Prostate gland (tissue), 2 donors: ENCODE results near the gene DGKB.

Experiments used
- CTCF ChIP-seq, 4 experiments: fragments of 200-600 bp in 2 of 4; fragments of 450-650 bp in 2 of 4; sonication (generic) in 2 of 4; IDR thresholded peaks; 1 replicate in 3 of 4; 2 replicates in 1 of 4; pipeline ENCODE4 v1.5.1; 2016 to 2019; ENCODE audit warnings: antibody characterized with exemption in 4 of 4, mild to moderate bottlenecking in 2 of 4, moderate library complexity in 2 of 4
- POLR2A ChIP-seq: fragments of 450-650 bp; IDR thresholded peaks from one replicate; pipeline ENCODE4 v1.6.1; 2016; ENCODE audit warnings: antibody characterized with exemption, mild to moderate bottlenecking
- POLR2AphosphoS5 ChIP-seq: sonication (generic); formaldehyde crosslinking; IDR thresholded peaks from one replicate; pipeline ENCODE4 v1.6.1; 2017; ENCODE audit warnings: antibody characterized with exemption

GRCh38 chr7:14900051-14900450, 2.5 kb downstream of the DGKB start:
- no peak for TF ChIP-seq CTCF (IDR thresholded peaks at IDR 0.05)
- TF ChIP-seq POLR2A, result no peak
- no peak for TF ChIP-seq POLR2AphosphoS5
